HFF-Myc (cell line): ENCODE results near the gene PCDHA1.

Source experiments
- DNase-seq: peaks from one replicate; pipeline ENCODE4 v3.0.0-alpha.2; 2011; ENCODE audit warnings: low read depth; ENCODE audit errors: extremely low read depth
- H3K4me3 ChIP-seq: replicated peaks from 2 replicates; pipeline ENCODE4 v1.5.1; 2011; ENCODE audit warnings: low read depth, mild to moderate bottlenecking, control low read depth, low read length
- TF ChIP-seq, protein P1 (sequence below): IDR thresholded peaks from 2 replicates; pipeline ENCODE4 v1.5.1; 2012; ENCODE audit warnings: mild to moderate bottlenecking, low read depth, low read length, control low read depth; ENCODE audit errors: missing control alignments

PCDHA1 gene

DNA sequence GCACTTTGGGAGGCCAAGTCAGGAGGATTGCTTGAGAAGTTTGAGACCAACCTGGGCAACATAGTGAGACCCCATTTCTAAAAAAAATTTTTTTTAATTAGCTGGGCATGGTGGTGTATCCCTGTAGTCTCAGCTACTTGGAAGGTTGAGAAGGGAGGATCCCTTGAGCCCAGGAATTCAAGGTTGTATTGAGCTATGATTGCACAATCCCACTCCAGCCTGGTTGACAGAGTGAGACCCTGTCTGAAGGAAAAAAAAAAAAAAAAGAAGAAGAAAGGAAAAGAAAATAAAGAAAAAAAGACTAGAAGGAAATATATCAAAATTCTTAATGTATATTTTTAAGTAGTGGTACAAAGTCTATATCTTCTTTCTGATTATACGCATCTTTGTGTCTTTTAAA lies 236.4 kb downstream of the PCDHA1 start:
- no peak overlapping the region for H3K4me3 ChIP-seq
- TF ChIP-seq, protein P1, sequence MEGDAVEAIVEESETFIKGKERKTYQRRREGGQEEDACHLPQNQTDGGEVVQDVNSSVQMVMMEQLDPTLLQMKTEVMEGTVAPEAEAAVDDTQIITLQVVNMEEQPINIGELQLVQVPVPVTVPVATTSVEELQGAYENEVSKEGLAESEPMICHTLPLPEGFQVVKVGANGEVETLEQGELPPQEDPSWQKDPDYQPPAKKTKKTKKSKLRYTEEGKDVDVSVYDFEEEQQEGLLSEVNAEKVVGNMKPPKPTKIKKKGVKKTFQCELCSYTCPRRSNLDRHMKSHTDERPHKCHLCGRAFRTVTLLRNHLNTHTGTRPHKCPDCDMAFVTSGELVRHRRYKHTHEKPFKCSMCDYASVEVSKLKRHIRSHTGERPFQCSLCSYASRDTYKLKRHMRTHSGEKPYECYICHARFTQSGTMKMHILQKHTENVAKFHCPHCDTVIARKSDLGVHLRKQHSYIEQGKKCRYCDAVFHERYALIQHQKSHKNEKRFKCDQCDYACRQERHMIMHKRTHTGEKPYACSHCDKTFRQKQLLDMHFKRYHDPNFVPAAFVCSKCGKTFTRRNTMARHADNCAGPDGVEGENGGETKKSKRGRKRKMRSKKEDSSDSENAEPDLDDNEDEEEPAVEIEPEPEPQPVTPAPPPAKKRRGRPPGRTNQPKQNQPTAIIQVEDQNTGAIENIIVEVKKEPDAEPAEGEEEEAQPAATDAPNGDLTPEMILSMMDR: no peak
- DNase-seq: no peak

DNA sequence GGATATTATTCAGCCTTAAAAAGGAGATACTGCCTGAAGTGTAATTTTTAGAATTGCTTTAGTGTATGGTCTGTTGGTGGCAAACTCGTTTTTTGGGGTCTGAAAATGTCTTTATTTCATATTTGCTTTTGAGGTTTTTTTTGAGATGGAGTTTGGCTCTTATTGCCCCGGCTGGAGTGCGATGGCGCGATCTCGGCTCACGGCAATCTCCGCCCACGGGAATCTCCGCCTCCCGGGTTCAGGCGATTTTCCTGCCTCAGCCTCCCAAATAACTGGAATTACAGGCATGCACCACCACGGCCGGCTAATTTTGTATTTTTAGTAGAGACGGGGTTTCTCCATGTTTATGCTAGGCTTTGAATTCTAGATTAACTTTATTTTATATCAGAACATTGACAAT lies 245.1 kb downstream of the PCDHA1 start:
- TF ChIP-seq, protein P1: no peak
- no peak overlapping the region for H3K4me3 ChIP-seq

DNA sequence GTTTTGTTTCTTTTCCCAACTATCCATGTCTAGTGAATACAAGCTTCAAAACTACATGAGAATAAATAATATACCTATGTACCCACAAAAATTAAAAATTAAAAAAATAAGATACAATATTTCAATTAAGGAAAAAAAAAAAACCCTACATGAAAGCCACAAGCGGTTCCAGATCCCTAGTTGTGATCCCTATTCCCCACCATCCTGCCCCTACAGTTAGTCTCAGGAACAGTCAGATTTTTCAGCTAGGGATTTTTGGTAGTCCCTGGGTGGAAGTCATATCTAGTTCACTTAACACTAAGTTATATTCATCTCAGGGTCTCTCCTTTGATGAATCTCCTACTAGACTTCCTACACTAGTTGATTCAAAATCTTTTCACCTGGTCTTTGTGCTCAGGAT lies 246.7 kb downstream of the PCDHA1 start:
- DNase-seq: no peak
- H3K4me3 ChIP-seq: no peak overlapping the region
- TF ChIP-seq, protein P1: no peak

More for the DNA sequence above, 245.1 kb downstream of the PCDHA1 start:
- no peak for DNase-seq

DNA sequence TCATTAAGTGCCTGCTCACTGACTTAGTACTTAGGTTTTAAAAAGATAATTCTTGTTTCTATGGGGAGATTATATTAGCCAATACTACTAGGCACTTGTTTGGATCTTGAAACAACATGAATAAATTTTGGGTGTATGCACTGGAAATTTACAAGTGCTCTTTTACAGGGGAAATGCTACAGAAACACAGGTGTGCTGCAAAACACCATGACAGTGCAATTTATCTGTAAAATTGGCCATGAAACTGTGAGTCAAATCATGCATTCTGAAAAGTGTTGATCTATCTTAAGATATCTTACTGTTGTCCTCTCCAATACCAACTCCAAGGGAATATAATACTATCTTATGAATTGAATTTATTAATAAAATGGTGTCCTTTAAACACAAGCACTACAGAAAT lies 253.1 kb downstream of the PCDHA1 start:
- TF ChIP-seq, protein P1: no peak
- no peak overlapping the region for H3K4me3 ChIP-seq
- no peak for DNase-seq

DNA sequence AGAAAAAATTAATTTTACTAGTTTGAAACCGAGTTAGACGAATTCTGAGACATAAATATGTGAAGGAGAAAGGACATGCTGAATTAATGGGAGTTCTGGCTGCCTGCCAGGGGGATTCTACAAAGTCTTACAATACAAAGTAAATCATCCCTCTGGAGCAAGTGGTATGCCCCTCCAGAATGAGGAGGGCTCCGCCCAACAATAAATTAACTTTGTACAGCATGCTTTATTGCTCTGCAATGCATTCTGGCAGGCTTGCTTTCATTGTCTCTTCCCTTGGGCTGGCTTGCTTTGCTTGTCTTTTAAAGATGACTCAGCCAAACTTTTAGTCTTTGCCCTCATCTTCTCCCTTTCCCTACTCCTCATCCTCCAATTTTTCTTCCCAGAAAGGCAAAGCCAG lies 253.6 kb downstream of the PCDHA1 start:
- DNase-seq: no peak
- H3K4me3 ChIP-seq: no peak overlapping the region
- TF ChIP-seq, protein P1: no peak

DNA sequence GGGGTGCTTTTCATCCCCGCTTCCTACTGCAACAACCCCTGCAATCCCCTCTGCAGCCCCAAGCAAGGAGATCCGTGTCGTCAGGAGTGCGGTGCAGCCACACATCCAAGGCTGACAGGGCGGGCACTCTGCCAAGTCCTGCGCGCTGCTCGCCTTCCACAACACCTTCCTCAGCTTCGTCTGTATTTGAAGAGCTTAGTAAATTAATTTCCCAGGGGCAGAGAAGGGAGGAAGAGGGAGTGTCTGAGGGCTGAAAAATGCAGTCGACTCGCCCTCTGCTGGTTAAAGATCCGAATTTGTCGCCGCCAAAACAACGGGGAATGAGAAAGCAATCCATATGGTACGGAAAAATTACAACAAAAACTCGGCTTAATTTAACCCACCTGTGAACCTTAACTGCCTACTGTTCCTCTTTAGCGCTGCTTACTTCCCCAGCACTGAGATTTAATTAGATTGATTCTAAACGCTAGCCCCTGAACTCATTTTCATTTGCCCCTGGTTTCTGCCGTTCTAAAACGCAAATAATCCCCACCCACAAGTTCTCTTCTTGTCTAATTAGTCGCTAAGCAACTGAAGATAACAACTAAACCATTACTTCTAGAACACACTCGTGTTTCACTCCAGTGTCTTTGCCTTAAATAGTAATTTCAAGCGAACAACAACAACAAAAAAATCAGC lies 254.3 kb downstream of the PCDHA1 start:
- TF ChIP-seq, protein P1: no peak
- H3K4me3 ChIP-seq: no peak overlapping the region
- DNase-seq: no peak
